Measurements from ENCODE around the gene ETV4.

The ETV4 gene

GRCh38 chr17:43581613-43582012 is 35.5 kb upstream of the ETV4 start:
- 88 to 91% methylated on average over 4 of the region's 4 CpGs for WGBS, 2 experiments
- no peak overlapping the region for H3K4me3 ChIP-seq (ENCODE audit: insufficient read depth, low read depth, low read length)
- no peak overlapping the region for H3K27ac ChIP-seq (ENCODE audit: insufficient read depth, low read depth, low read length, poor library complexity, severe bottlenecking)
- no peaks in the 10 kb centered on the region for H3K27me3 ChIP-seq (ENCODE audit: control insufficient read depth, insufficient read depth, low read length, poor library complexity, severe bottlenecking)
- peaks cover 21% of the 10 kb centered on the region for H3K4me1 ChIP-seq (ENCODE audit: control insufficient read depth, insufficient read depth, low read length)
- H3K36me3 ChIP-seq (ENCODE audit: control insufficient read depth, insufficient read depth, low read length) = no peaks in the 10 kb centered on the region
- no peaks in the 10 kb centered on the region for H3K9me3 ChIP-seq (ENCODE audit: control insufficient read depth, low read length)

GRCh38 chr17:43581130-43581529 is 35.0 kb upstream of the ETV4 start:
- no peaks in the 10 kb centered on the region for H3K9me3 ChIP-seq (ENCODE audit: control insufficient read depth, low read length)
- H3K27ac ChIP-seq (ENCODE audit: insufficient read depth, low read depth, low read length, poor library complexity, severe bottlenecking) = no peak overlapping the region
- H3K4me1 ChIP-seq (ENCODE audit: control insufficient read depth, insufficient read depth, low read length) = peaks cover 21% of the 10 kb centered on the region
- H3K4me3 ChIP-seq (ENCODE audit: insufficient read depth, low read depth, low read length) = no peak overlapping the region
- 82 to 92% methylated on average over 4 of the region's 4 CpGs for WGBS, 2 experiments
- H3K36me3 ChIP-seq (ENCODE audit: control insufficient read depth, insufficient read depth, low read length) = no peaks in the 10 kb centered on the region
- H3K27me3 ChIP-seq (ENCODE audit: control insufficient read depth, insufficient read depth, low read length, poor library complexity, severe bottlenecking) = no peaks in the 10 kb centered on the region

- H3K4me3 ChIP-seq (ENCODE audit: insufficient read depth, low read depth, low read length) = no peak overlapping the region
- H3K36me3 ChIP-seq (ENCODE audit: control insufficient read depth, insufficient read depth, low read length) = no peaks in the 10 kb centered on the region
- no peak overlapping the region for H3K27ac ChIP-seq (ENCODE audit: insufficient read depth, low read depth, low read length, poor library complexity, severe bottlenecking)
- no peaks in the 10 kb centered on the region for H3K9me3 ChIP-seq (ENCODE audit: control insufficient read depth, low read length)
- H3K27me3 ChIP-seq (ENCODE audit: control insufficient read depth, insufficient read depth, low read length, poor library complexity, severe bottlenecking) = no peaks in the 10 kb centered on the region
- peaks cover 21% of the 10 kb centered on the region for H3K4me1 ChIP-seq (ENCODE audit: control insufficient read depth, insufficient read depth, low read length)
- WGBS, 2 experiments = 78 to 80% methylated on average over 8 to 9 of the region's 9 CpGs
Observed at GRCh38 chr17:43579566-43580140, 33.5 kb upstream of the ETV4 start.

- Histone ChIP-seq H3K36me3 (ENCODE audit: control insufficient read depth, insufficient read depth, low read length) (no peaks in the 10 kb centered on the region), H3K9me3 (ENCODE audit: control insufficient read depth, low read length) (no peaks in the 10 kb centered on the region), H3K4me3 (ENCODE audit: insufficient read depth, low read depth, low read length) (no peak overlapping the region), H3K27ac (ENCODE audit: insufficient read depth, low read depth, low read length, poor library complexity, severe bottlenecking) (no peak overlapping the region), H3K4me1 (ENCODE audit: control insufficient read depth, insufficient read depth, low read length) (peaks cover 21% of the 10 kb centered on the region), H3K27me3 (ENCODE audit: control insufficient read depth, insufficient read depth, low read length, poor library complexity, severe bottlenecking) (no peaks in the 10 kb centered on the region)
- 21 to 26% methylated on average over 13 of the region's 13 CpGs for WGBS, 2 experiments
Observed at GRCh38 chr17:43578699-43579565, 32.8 kb upstream of the ETV4 start.

GRCh38 chr17:43578404-43578698 is 32.2 kb upstream of the ETV4 start:
- no peak overlapping the region for H3K4me3 ChIP-seq (ENCODE audit: insufficient read depth, low read depth, low read length)
- H3K4me1 ChIP-seq (ENCODE audit: control insufficient read depth, insufficient read depth, low read length) = peaks cover 21% of the 10 kb centered on the region
- H3K9me3 ChIP-seq (ENCODE audit: control insufficient read depth, low read length) = no peaks in the 10 kb centered on the region
- WGBS, 2 experiments = 83 to 88% methylated on average over 1 of the region's 1 CpG
- no peaks in the 10 kb centered on the region for H3K36me3 ChIP-seq (ENCODE audit: control insufficient read depth, insufficient read depth, low read length)
- no peak overlapping the region for H3K27ac ChIP-seq (ENCODE audit: insufficient read depth, low read depth, low read length, poor library complexity, severe bottlenecking)
- H3K27me3 ChIP-seq (ENCODE audit: control insufficient read depth, insufficient read depth, low read length, poor library complexity, severe bottlenecking) = no peaks in the 10 kb centered on the region

- Histone ChIP-seq H3K4me1 (ENCODE audit: control insufficient read depth, insufficient read depth, low read length) (peaks cover 21% of the 10 kb centered on the region), H3K27ac (ENCODE audit: insufficient read depth, low read depth, low read length, poor library complexity, severe bottlenecking) (no peak overlapping the region), H3K36me3 (ENCODE audit: control insufficient read depth, insufficient read depth, low read length) (no peaks in the 10 kb centered on the region), H3K9me3 (ENCODE audit: control insufficient read depth, low read length) (no peaks in the 10 kb centered on the region), H3K27me3 (ENCODE audit: control insufficient read depth, insufficient read depth, low read length, poor library complexity, severe bottlenecking) (no peaks in the 10 kb centered on the region), H3K4me3 (ENCODE audit: insufficient read depth, low read depth, low read length) (no peak overlapping the region)
- WGBS, 2 experiments = 54 to 55% methylated on average over 14 of the region's 14 CpGs
Observed at GRCh38 chr17:43577664-43578403, 31.7 kb upstream of the ETV4 start.

GRCh38 chr17:43576563-43577229 is 30.6 kb upstream of the ETV4 start:
- no peaks in the 10 kb centered on the region for H3K36me3 ChIP-seq (ENCODE audit: control insufficient read depth, insufficient read depth, low read length)
- H3K27ac ChIP-seq (ENCODE audit: insufficient read depth, low read depth, low read length, poor library complexity, severe bottlenecking) = no peak overlapping the region
- H3K27me3 ChIP-seq (ENCODE audit: control insufficient read depth, insufficient read depth, low read length, poor library complexity, severe bottlenecking) = no peaks in the 10 kb centered on the region
- H3K4me3 ChIP-seq (ENCODE audit: insufficient read depth, low read depth, low read length) = no peak overlapping the region
- 14 to 18% methylated on average over 10 of the region's 10 CpGs for WGBS, 2 experiments
- H3K9me3 ChIP-seq (ENCODE audit: control insufficient read depth, low read length) = no peaks in the 10 kb centered on the region
- peaks cover 21% of the 10 kb centered on the region for H3K4me1 ChIP-seq (ENCODE audit: control insufficient read depth, insufficient read depth, low read length)

- Histone ChIP-seq H3K27me3 (ENCODE audit: control insufficient read depth, insufficient read depth, low read length, poor library complexity, severe bottlenecking) (no peaks in the 10 kb centered on the region), H3K27ac (ENCODE audit: insufficient read depth, low read depth, low read length, poor library complexity, severe bottlenecking) (no peak overlapping the region), H3K4me3 (ENCODE audit: insufficient read depth, low read depth, low read length) (no peak overlapping the region), H3K36me3 (ENCODE audit: control insufficient read depth, insufficient read depth, low read length) (no peaks in the 10 kb centered on the region), H3K4me1 (ENCODE audit: control insufficient read depth, insufficient read depth, low read length) (peaks cover 21% of the 10 kb centered on the region), H3K9me3 (ENCODE audit: control insufficient read depth, low read length) (no peaks in the 10 kb centered on the region)
- WGBS, 2 experiments = 74 to 79% methylated on average over 4 to 5 of the region's 5 CpGs
Observed at GRCh38 chr17:43574896-43575525, 28.9 kb upstream of the ETV4 start.

- H3K27me3 ChIP-seq (ENCODE audit: control insufficient read depth, insufficient read depth, low read length, poor library complexity, severe bottlenecking) = no peaks in the 10 kb centered on the region
- H3K27ac ChIP-seq (ENCODE audit: insufficient read depth, low read depth, low read length, poor library complexity, severe bottlenecking) = no peak overlapping the region
- peaks cover 21% of the 10 kb centered on the region for H3K4me1 ChIP-seq (ENCODE audit: control insufficient read depth, insufficient read depth, low read length)
- no peaks in the 10 kb centered on the region for H3K9me3 ChIP-seq (ENCODE audit: control insufficient read depth, low read length)
- no peaks in the 10 kb centered on the region for H3K36me3 ChIP-seq (ENCODE audit: control insufficient read depth, insufficient read depth, low read length)
- WGBS, 2 experiments = 89 to 90% methylated on average over 13 of the region's 13 CpGs
- H3K4me3 ChIP-seq (ENCODE audit: insufficient read depth, low read depth, low read length) = no peak overlapping the region
Observed at GRCh38 chr17:43574348-43574747, 28.2 kb upstream of the ETV4 start.

Data from ectodermal cell (in vitro differentiated cells).